ENCODE measurements around the gene KYNU.
"Not testable (repeated sequence)": the region's sequence is repeated elsewhere in the genome, so short reads cannot be mapped to it uniquely, and the experiment has no call there.

The KYNU gene

DNA sequence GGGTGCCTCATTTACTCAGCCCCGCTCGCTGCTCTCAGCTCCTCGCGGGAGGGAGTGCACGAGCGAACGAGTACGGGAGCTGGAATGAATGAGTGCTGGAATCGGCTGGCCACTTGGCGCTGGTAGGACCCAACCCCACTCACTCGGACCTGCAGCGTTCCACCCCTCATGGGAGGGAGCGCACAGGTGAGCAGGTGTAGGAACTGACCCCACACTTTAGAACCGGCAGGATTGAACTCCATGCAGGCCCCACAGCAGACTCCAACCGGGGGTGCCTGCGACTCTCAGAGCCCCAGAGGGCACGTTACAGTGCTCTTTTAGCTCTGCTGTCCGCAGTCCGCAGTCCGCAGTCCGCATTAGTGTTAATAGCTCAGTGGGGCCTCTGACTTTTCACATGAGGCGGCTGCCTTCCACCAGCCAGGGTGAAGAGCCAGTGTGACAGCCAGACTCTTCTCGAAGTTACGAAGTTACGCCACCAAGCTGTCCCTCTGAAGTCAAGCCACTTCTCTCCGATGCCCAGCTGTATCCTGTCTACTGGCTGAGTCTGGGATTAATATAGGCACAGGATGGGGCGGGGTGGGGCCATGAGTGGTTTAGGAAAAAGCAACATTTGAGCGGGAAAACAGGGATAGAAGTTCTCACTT is 149.1 kb downstream of the KYNU start:
- no peak for TF ChIP-seq ZNF274 (IDR thresholded peaks at IDR 0.05; ENCODE audit: low read depth, low read length)
- H3K4me3 ChIP-seq (ENCODE audit: low read length) = no peak overlapping the region

- H3K4me3 ChIP-seq (ENCODE audit: low read length) = no peak overlapping the region
- no peak for TF ChIP-seq ZNF274 (IDR thresholded peaks at IDR 0.05; ENCODE audit: low read depth, low read length)
Measured at GRCh38 chr2:143029141-143029540, 151.7 kb downstream of the KYNU start.

- TF ChIP-seq ZNF274 (IDR thresholded peaks at IDR 0.05; ENCODE audit: low read depth, low read length) = no peak
Measured at GRCh38 chr2:143030127-143030526, 152.7 kb downstream of the KYNU start.

GRCh38 chr2:143034292-143035074 is 157.0 kb downstream of the KYNU start:
- no peak overlapping the region for H3K4me3 ChIP-seq (ENCODE audit: low read length)
- no peak for TF ChIP-seq ZNF274 (IDR thresholded peaks at IDR 0.05; ENCODE audit: low read depth, low read length)

More at GRCh38 chr2:143030127-143030526, 152.7 kb downstream of the KYNU start:
- H3K4me3 ChIP-seq (ENCODE audit: low read length) = no peak overlapping the region

DNA sequence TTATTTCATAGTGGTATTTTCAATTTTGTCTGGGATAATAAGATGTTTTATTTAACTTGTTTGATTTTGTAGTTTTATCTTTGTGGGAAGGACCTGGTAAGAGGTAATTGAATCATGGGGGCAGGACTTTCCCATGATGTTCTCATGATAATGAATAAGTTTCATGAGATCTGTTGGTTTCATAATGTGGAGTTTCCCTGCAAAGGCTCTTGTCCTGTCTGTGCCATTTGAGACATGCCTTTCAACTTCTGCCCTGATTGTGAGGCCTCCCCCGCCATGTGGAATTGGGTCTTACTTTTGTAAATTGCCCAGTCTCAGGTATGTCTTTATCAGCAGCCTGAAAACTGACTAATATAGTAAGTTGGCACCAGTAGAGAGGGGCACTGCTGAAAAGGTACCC is 174.0 kb downstream of the KYNU start:
- TF ChIP-seq ZNF274 (IDR thresholded peaks at IDR 0.05; ENCODE audit: low read depth, low read length) = no peak
- H3K4me3 ChIP-seq (ENCODE audit: low read length) = no peak overlapping the region

DNA sequence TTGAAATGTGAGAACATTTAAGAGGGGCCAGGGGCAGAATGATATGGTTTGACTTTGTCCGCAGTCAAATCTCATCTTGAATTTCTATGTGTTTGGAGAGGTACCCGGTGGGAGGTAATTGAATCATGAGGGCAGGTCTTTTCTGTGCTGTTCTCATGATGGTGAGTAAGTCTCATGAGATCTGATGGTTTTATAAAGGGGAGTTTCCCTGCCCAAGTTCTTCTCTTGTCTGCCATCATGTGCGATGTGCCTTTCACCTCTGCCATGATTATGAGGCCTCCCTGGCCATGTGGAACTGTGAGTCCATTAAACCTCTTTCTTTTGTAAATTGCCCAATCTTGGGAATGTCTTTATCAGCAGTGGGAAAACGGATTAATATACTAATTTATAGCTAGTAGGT is 176.0 kb downstream of the KYNU start:
- not testable (repeated sequence) for H3K4me3 ChIP-seq (ENCODE audit: low read length)

DNA sequence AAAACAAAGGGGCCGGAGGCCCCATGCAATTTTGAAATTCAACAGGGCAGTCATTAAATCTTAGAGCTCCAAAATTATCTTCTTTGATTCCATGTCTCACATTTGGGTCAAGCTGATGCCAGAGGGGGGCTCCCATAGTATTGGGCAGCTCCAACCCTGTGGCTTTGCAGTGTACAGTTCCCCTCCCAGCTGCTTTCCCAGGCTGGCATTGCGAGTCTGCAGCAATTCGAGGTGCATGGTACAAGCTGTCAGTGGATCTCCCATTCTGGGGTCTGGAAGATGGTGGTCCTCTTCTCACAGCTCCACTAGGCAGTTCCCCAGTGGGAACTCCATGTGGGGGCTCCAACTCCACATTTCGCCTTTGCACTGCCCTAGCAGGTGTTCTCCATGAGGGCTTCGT is 179.1 kb downstream of the KYNU start:
- no peak overlapping the region for H3K4me3 ChIP-seq (ENCODE audit: low read length)
- no peak for TF ChIP-seq ZNF274 (IDR thresholded peaks at IDR 0.05; ENCODE audit: low read depth, low read length)

GRCh38 chr2:143058851-143059250 is 181.4 kb downstream of the KYNU start:
- no peak overlapping the region for H3K4me3 ChIP-seq (ENCODE audit: low read length)
- no peak for TF ChIP-seq ZNF274 (IDR thresholded peaks at IDR 0.05; ENCODE audit: low read depth, low read length)

GRCh38 chr2:143063612-143064200 is 186.2 kb downstream of the KYNU start:
- TF ChIP-seq ZNF274 (IDR thresholded peaks at IDR 0.05; ENCODE audit: low read depth, low read length) = no peak
- H3K4me3 ChIP-seq (ENCODE audit: low read length) = no peak overlapping the region

- H3K4me3 ChIP-seq (ENCODE audit: low read length) = no peak overlapping the region
- TF ChIP-seq ZNF274 (IDR thresholded peaks at IDR 0.05; ENCODE audit: low read depth, low read length) = no peak
Measured at GRCh38 chr2:143068094-143068493, 190.6 kb downstream of the KYNU start.

- TF ChIP-seq ZNF274 (IDR thresholded peaks at IDR 0.05; ENCODE audit: low read depth, low read length) = no peak
- no peak overlapping the region for H3K4me3 ChIP-seq (ENCODE audit: low read length)
Measured at GRCh38 chr2:143068509-143068908, 191.0 kb downstream of the KYNU start.

- H3K4me3 ChIP-seq (ENCODE audit: low read length) = no peak overlapping the region
- no peak for TF ChIP-seq ZNF274 (IDR thresholded peaks at IDR 0.05; ENCODE audit: low read depth, low read length)
Measured at GRCh38 chr2:143070704-143071103, 193.2 kb downstream of the KYNU start.

DNA sequence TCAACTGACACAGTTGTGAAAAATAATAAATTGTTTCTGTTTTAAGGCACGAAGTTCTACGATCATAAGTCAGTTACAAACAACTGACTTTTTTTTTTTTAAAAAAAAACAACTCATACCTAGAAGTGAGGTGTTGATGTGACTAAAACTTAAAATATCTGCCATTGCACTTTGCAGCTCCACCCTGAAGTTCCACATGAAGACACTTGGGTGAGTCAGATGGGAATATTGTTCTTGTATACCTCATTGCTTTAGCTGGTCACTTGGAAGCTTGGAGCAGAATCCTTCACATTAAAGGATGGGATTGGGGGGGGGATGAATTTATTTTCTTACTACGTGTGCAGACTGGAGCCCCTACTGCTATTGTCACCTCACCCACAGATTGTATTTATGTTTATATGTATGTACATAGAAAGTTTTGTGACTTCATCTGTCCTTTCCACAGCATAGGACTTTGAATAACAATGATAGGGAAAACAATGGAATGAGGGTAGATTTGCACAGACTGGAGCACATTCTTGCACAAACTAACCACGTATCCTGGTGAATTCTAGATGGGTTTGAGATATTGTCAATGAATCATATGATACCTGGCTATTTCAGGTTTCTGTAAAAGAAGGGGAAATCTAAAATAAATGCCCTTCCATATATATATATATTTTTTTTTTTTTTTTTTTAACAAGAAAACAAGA is 193.9 kb downstream of the KYNU start:
- TF ChIP-seq ZNF274 (IDR thresholded peaks at IDR 0.05; ENCODE audit: low read depth, low read length) = no peak
- H3K4me3 ChIP-seq (ENCODE audit: low read length) = no peak overlapping the region

DNA sequence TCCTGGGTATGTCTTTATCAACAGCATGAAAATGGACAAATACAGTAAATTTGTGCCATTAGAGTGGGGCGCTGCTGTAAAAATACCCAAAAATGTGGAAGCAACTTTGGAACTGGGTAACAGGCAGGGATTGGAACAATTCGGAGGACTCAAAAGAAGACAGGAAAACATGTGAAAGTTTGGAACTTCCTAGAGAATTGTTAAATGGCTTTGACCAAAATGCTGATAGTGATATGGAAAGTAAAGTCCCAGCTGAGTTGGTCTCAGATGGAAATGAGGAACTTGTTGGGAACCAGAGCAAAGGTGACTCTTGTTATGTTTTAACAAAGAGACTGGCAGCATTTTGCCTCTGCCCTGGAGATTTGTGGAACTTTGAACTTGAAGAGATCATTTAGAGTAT is 197.4 kb downstream of the KYNU start:
- H3K4me3 ChIP-seq (ENCODE audit: low read length) = not testable (repeated sequence)

DNA sequence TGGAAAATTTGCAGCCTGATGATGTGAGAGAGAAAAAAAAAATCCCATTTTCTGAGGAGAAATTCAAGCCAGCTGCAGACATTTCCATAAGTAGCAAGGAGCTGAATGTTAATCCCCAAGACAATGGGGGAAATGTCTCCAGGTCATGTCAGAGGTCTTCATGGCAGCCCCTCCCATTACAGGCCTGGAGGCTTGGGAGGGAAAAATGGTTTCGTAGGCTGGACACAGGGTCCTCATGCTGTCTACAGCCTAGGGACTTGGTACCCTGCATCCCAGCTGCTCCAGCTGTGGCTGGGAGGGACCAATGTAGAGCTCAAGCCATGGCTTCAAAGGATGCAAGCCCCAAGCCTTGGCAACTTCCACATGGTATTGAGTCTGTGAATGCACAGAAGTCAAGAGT is 198.2 kb downstream of the KYNU start:
- no peak for TF ChIP-seq ZNF274 (IDR thresholded peaks at IDR 0.05; ENCODE audit: low read depth, low read length)
- no peak overlapping the region for H3K4me3 ChIP-seq (ENCODE audit: low read length)

Data from GM08714 (cell line).